Ramos (cell line): ENCODE results near the gene HHEX.

Experiments
- in situ Hi-C: fragments of 300-500 bp; cut with MboI; formaldehyde crosslinking; loops from one replicate; pipeline ENCODE4 v1.14.3; 2022; ENCODE audit warnings: low sequenced_read_pairs; ENCODE audit not compliant: unreplicated experiment

HHEX gene

DNA sequence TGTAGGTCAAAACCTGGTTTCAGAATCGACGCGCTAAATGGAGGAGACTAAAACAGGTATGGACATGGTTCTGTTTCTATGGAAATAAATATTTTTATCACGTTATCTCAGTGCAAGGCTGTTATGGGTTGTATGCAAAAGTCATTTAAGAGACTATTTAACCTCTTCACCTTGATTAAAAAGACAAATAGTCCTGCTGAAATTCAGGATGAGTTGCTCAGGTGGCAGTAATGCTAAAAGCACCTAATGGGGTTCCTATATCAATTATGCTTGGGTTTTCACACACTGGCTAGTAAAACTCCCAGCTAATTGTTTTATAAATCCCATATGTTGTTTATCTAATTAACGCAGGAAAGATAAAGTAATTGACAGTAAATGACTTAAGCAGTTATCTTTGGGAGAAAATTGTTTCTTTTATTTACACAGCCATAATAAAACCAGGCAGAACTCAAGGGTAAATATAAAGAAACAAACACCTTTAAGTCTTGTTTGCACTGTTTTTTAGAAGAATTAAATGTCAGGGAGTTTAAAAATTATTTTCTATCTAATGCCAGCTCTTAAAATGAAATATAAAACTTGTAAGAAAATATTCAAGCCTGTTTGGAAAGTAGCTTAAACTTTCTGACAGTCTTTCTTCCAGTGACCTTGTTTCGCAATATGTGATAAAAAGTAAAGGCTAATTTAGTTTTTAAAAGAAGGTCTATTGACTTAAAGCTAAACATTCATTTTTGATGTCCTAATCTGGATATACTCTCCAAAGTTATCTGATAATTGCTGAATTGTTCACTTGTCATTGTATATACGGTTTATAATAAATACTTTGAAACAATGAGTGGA, 3.2 kb downstream of the HHEX start:
- in situ Hi-C loops = no loop called here

DNA sequence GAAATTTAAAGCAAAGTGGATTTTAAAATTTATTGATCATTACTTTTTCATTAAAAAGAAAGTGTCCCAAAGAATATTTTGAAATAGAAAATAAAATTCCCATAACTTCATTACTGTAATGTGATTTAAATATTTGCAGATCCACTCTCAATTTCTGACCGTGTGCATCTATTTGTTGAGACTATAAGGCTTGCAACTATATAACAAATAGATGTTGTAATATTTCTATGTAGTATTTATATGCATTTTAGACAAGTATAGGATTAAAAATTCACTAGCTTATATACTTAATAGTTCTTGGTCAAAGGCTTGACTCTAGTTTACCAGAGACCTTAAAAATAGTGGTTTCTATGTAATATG, 3.8 kb downstream of the HHEX start:
- in situ Hi-C loops = no loop called here

DNA sequence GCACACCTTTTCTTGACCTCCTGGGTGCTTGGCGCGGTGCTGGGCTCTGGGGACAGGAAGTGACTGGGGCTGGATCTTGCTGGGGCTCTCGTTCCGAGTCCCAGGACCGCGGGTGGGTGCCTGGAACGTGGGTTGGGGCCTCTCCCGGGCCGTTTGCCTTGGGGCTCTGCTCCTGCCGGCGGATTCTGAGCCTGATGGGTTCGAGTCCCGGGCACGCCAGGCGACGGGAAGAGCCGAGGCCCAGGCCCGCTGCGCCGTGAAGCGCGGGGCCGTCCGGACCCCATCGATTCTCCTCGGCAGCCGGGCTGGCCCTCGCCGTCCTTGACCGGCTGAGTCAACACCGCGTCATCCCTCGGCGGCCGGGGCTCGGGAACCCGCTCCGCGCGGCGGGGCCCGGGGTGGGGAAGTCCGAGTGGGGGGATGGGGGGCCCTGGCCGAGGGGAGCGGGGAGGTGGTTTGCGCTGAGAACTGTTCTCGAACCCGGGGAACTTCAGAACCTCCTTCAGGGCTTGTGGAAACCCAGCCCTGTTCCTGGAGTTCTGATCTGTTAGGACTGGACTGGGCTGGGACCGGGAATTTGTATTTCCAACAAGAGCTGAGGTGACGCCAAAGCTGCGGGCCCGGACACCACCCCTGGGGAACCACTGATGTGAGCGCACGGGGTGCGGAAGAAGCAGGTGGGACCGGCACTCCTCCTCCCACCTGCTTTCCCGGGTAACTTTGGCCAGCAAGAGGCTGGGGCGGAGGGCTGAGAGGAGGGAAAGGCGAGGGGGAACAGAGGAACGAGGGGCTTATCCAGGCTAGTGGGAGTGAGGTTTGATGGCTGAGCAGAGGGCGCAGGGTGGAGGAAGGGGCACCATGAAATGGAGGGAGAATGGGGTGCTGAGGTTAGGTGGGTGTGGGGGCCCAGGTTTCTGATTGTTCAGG, 6.2 kb downstream of the HHEX start:
- in situ Hi-C loops = no loop called here

DNA sequence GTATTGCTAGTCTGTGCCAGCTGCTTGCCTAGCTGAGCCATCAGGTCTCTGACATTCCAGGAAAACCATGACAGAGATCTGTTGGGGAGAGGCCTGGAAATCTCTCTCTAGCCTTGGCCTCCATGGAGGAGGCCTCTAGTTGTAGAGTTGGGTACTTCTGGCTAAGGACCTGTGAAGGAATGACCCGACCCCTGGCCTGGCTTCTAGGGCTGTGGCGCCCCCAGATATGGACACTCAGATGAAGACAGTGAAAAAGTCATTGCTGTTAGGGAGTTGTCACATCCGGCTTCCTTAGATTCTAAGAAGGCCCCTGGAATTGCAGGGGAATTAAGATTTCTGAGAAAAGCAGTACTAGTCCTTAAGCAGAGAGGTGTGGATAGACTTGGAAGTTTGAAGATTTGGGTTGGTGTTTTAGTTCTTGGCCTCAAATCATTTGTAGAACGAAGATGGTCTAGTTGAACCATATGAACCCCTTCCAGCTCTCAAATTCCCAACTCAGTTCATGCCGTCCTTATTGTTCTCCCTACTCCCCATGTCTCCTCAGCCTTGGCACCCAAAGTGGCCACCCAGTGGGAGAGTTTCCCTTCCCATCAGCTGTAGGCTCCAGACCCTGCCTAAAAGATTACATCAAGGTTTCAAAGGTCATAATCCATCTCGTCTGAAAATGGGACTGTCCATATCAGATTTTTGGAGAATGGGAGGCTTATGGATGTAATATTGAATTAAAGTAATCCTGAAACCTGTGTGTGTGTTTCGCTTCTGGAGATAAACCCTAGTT, 7.0 kb downstream of the HHEX start:
- in situ Hi-C loops = no loop called here

DNA sequence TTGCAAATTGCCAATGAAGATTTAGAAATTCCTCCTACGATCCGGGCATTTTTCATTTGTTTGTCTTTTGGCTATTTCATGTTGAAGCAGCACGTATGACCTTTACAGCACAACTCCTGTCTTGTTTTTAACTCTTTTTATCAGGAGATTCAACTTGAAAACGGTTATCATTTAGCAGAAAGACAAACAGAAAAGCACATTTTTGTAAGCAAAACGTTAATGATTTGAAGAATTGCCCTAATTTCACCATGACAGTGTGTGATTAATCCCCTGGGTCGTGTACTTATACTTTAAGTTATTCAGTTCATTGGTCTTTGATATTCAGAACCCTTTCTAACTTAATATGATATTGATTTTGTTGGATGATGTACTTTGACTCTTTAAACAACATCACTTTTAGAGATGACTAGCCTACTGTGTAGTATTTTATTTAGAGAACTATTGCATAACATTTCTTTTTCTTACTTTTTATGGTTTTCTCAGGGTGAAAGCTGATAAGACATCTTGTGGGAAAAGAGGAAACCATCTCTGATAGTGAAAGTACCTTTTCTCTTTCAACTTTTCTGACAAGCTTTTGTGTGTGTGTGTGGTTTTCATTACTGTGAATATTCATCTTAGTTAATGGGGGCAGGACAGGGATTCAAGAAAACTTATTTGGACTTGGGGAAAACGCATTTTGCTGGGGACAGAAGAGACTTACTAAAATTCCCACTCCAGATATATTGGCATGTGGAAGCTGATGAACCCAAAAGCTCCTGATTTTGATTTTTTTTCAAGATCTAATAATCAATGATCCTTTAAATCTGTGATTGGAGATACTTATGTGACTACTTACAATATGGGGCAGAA, 8.1 kb downstream of the HHEX start:
- in situ Hi-C loops = no loop called here

DNA sequence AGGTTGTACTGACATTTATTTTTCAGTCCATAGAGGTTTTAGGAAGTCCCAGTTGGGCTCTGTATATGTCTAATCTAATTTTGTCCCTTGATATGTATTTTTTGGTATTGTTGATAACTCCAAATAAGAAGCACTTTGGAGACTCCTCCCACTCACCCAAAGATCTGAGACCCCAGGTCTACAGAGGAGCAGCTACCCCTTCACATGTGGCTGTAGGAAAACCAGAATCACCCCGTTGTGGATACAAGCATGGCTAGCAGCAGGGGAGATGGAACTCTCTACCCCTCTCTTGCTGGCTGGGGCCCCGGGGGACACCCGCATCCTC, 9.4 kb downstream of the HHEX start:
- in situ Hi-C loops = no loop called here

DNA sequence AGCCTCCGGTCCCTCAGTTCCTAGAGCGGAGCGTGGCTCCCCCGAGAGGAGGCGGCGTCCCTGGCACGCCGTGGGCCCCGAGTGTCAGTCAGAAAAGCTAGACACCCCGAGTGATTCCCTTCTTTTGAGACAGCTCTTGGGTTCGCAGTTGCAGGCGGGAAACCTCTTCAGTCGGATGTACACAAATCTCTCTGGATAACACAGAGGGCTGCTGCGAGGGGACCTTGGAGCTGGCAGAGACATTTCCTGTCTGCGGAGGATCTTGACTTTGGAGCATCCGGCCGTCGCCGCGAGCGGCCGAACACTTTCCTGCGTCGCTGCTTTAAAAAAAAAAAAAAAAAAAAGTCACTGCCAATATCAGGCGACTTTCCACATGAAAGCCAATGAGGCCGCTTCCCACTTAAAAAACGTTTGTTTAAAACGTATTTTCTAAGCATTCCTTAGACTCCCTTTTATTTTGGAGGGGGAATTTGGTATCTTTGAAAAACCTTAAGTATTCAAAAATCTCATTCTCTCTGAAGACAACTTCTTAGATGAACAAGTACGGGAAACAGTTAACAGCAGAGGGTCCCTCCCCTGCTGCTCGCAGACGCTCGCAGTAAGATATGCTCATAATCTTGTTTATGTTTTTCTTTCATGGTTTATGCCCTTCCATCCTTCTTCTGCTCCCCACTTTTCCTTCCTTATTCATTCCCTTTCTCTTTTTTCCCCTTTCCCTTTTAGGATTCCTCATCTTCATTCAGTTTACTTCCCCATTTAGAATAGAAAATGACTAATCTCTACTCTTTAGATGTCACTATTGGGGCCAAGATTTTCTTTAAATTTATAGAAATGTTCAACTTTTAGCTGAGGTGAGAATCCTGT, 10.0 kb downstream of the HHEX start:
- in situ Hi-C loops = no loop called here

DNA sequence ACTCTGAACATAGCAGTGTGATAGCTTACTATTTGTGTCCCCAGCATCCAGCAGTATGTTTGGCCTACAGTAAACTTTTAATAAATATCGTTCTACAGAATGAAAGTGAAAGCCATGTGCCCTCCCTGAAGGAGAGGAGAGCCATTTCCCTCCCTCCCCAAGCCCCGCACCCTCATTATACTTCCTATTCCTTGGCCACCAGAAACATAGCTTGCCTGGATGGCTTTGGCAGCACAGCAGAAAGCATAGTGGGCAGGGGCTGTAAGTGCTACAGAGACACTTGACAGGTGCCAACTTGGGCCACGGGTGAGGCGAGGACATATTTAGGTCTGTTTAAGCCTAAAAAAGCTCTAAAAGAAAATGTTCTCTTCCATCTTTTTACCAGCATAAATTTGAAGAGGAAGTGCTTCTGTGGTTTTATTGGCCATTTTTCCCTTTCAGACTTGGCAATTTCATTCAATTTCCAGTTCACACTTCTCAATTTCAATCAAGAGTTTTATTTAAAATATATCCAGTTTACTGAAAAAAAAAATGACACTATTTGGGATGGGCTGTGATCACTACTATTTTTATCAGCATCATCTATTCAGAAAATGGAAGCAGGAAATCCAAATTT, 12.7 kb downstream of the HHEX start:
- in situ Hi-C loops = no loop called here

DNA sequence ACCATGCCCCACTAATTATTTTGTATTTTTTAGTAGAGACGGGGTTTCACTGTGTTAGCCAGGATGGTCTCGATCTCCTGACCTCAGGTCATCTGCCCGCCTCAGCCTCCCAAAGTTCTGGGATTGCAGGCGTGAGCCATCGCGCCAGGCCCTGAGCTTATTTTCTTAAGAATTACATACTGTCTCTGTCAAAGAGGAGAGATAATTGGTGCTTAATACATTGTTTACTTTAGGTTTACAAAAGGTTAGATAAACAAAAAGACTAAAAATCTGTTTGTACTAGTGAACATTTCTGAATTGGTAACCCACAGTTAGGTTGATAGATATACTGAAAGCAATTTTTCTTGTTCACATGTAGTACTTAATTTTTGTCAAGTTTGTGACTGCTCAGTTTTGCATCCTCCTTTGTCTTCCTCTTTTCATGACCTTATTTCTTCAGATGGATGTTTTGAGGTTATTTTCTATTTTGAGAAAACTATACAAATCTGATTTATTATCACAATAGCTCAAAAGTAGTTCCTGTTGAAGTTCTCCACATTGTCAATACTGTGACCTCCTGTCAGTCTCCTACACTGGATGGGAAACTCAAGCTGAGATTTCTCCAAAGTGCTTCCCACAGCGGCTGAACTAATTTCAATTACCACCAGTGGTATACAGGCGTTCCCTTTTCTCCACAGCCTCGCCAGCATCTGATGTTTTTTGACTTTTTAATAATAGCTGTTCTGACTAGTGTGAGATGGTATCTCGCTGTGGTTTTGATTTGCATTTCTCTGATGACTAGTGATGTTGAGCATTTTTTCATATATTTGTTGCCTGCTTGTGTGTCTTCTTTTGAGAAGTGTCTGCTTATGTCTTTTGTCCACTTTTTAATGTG, 22.5 kb downstream of the HHEX start:
- in situ Hi-C loops = no loop called here

DNA sequence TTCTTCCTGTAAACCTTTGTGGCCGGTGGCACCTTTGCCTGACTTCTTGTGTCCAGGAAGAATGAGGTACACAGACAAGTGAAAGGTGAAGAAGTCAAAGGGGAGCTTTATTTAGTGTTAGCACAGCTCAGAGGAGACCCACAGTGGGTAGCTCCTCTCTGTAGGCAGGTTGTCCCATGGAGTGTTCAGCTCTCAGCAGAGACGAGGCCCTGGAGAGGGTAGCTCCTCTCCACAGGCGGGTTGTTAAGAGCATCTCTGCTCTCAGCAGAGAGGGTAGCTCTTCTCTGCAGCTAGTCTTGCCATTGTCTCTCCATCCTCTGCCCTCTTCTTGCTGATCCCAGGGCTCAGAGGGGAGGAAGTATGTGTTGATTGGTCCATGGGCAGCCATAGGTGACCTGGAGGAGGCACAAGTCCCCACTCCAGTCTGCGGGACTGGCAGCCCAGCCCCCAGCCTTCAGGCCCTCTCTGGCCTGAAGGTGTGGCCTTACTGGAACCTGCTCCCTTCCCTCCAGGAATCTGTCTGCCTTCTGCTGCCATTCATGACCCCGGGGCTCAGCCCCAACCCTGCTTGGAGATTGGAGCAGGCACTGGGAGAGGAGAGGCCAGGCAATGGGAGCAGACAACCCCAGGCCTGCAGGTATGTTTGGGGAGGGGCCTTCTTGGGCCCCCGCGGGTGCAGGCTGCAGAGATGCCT, 24.5 kb downstream of the HHEX start:
- in situ Hi-C loops = no loop called here

DNA sequence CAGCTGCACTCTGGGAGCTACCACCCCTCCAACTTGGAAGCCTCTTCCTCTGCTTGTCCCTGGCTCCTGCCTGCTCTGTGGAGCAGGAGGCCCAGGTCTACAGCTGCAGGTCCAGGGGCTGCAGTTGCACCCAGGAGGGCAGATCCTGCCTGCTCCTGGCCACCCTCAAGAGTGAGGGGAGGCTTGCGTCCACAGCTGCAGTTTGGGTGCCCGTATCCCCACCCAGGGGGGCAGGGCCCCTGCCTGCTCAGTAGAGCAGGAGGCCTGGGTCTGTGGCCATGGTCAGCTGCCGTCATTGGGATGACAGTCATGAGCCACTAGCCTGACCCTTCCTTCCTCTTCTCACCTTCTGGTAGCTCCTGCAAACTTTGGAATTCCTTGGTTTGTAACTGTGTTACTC, 25.1 kb downstream of the HHEX start:
- in situ Hi-C loops = no loop called here

DNA sequence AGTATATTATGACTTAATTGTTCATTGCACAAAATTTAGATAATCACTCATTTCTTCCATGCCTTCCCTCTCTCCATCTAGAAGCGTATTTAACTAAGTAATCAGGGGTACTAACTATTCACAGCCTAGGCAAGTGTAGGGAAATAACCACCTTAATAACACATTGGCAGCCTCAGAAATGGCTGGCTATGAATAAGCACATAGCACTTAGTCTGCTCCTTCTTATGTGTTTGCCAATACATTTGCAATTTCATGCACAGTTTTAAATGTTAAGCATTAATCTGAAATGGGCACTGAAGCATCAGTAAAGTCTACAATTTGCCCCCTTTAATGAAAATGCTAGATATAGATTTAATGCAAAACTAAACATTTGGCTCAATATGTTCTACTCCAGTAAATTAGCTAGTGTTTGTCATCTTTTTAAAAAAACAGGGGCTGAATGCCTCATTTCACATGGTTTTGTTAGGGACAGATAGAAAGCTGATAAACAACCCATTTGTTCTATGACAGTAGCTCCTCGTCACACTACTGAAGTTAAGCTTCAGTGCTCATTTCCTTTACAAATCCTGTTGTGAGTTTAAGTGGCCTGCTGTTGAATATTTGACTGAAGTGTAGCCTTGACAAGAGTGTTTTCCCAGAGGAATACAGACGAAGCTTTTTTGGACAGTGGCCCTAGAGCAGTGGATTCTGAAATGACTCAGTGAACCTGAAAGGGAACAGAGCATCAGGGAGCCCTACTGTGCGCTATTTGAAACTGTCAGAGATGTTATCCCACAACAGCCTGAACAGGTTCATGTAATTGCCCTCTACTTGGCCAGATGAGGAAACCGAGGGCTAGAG, 30.5 kb downstream of the HHEX start:
- in situ Hi-C loops = no loop called here

DNA sequence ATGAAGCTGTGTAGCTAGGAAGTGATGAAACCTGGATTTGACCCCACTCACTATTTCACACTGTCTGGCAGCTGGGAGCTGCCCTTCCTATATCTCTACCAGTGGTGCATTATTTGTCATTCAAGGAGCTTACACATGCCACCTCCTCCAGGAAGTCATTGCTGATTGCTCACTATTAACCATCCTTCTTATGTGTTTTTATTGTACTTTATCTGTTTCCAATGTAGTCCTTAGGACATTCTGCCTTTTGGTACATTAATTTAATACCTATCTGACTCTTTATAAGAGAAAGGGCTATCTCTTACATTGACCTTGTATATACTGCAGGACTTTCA, 31.0 kb downstream of the HHEX start:
- in situ Hi-C loops = no loop called here

DNA sequence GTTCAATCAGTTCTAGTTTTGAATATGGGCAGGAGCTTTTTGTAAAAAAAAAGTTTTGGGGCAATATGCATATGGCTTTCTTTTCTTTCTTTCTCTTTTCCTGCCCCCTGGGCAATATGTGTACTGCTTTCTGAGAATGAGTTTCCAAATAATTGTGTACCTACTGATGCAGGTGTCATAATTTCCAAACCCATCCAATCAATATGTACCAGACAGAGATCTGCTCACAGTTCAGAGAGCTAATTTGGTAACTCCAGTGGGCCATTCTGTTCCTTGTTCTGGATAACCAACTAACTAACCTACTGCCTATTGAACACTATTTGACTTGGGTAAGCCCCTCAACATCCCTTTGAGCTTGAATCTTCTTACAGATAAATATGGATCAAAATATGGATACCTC, 32.6 kb downstream of the HHEX start:
- in situ Hi-C loops = no loop called here

DNA sequence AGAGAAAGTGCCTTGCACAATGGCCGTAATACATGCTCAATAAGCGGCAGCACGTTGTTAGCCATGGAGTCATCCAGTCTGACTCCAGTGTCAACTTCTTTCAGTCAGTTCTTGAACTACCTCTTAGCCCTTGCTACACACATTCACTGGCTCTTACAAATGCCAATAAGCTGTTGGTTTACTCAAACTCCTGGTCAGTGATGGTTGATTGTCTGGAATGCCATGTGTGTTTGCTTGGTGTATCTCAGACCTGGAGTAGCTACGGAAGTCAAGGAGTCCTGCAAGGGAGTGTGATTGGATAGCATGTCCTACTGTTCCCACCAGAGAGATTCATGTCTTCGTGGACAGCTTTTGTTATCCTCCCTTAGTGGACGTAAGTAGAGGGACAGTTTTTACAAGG, 37.4 kb downstream of the HHEX start:
- in situ Hi-C loops = no loop called here

DNA sequence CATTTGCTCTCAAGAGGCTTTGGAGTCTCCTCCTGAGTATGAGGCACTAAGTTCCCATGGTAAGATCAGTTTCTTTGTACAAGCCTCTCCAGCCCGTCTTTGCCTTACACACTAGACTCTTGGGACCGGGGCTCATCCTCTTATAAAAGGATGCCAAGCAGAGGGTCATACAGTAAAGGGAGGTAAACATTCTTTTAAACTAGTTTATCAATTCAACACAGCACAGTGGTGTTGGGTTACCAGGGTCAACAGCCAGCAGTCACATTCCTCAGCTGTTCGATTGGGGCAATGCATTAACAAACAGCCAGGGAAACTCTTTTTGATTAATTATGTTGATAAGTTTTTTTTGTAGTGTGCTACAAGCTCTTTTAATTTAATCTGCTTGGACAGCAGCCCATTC, 37.8 kb downstream of the HHEX start:
- in situ Hi-C loops = no loop called here
